ENCODE measurements around the gene AHDC1. TPM values are rescaled to one million over a fixed set of nuclear protein-coding genes. Genes with fewer than 3 reads are reported as not detected.

Gene AHDC1
- total RNA-seq, 1 donor from 2014 or later, result 10.6 TPM

DNA sequence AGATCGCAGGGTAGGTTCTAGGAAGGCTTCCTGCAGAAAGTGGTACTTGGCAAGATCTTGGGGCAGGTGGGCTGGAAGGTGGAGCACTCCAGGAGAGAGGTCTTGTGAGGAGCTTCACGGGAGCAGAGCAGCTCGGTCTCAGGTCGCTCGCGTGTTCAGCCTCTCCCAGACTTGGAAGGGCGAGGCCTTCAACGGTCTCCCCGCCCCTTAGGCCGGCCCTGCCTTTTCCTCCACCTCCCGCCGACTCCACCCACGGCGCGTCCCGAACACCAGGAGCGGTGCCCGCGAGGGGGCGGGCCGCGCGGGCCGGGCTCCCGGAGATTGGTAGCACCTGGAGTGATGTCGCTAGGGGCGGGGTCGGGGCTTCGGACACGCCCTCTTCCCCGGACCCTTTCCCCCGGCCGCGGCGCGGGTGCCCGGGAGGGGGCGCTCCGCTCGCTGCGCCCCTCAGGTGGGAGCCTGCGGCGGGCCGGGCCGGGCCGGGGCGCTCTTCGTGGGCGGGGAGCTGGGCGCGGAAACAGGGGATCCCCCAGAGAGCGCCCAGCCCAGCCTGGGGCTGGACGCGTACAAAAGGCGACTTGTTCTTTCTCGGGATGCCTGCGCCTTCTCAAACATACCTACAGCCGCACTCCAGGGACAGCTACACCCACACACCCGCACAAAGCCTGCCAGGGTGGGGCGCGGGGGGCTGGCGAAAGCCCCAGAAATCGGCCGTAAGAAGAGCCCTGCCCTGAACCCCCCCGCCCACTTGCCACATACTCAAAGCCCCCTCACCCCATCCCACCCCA lies 35.5 kb downstream of the AHDC1 start:
- DNase-seq (ENCODE audit: low spot score in 2 of 2) (peak; percentile 76 to 84), FAIRE-seq (no peak)

- no peak for FAIRE-seq
- no peak for DNase-seq (ENCODE audit: low spot score in 2 of 2)
Measured at GRCh38 chr1:27567971-27568299, 36.0 kb downstream of the AHDC1 start.

DNA sequence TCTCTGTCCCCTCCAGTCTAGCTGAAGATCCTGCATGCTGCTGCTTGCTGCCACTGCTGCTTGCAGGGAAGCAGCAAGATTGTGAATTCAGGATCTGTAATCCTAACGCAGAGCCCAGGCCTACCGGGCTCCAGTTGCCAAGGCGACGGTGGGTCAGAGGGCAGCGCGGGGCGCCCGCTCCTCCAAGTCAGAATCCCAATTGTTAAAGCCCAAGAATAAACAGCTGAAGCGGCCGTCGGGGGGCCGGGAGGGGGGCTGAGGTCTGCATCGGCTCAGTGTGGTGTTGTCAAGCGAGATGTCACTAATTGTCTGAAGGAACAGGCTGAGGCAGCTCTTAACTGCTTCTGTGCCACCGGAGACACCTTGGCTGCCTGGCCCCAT lies 36.8 kb downstream of the AHDC1 start:
- no peak for FAIRE-seq
- no peak for DNase-seq (ENCODE audit: low spot score in 2 of 2)

DNA sequence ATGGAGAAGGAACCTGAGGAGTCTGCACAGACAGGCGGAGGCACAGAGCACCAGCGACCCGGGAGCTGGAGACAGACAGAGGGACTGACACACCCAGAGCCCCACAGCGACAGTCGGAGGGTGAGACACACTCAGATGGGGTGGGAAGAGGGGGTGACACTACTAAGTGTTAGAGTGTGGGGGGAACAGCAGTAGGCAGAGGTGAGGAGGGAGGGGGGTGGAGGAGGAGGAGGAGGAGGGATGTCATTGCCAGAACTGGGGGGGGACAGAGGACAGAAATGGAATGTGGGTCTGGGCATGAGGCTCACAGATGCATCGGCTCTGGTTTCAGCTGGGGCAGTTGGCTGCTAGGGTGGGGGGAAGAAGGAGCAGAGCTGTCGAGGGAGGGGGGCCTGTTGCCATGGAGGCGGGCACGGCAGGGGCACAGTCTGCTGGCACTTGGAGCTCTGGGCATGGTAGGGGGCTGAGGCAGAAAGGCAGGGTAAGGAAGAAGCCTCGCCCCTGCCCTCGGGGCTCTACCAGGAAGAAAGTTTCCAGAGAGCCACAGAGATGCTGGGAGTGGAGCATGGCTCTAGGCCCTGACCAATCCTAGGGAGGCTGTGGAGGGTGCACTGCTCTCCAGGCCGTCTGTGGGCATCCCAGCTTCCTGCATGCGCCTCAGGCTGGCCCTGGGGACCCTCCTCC lies 37.3 kb downstream of the AHDC1 start:
- FAIRE-seq, result no peak
- no peak for DNase-seq (ENCODE audit: low spot score in 2 of 2)

DNA sequence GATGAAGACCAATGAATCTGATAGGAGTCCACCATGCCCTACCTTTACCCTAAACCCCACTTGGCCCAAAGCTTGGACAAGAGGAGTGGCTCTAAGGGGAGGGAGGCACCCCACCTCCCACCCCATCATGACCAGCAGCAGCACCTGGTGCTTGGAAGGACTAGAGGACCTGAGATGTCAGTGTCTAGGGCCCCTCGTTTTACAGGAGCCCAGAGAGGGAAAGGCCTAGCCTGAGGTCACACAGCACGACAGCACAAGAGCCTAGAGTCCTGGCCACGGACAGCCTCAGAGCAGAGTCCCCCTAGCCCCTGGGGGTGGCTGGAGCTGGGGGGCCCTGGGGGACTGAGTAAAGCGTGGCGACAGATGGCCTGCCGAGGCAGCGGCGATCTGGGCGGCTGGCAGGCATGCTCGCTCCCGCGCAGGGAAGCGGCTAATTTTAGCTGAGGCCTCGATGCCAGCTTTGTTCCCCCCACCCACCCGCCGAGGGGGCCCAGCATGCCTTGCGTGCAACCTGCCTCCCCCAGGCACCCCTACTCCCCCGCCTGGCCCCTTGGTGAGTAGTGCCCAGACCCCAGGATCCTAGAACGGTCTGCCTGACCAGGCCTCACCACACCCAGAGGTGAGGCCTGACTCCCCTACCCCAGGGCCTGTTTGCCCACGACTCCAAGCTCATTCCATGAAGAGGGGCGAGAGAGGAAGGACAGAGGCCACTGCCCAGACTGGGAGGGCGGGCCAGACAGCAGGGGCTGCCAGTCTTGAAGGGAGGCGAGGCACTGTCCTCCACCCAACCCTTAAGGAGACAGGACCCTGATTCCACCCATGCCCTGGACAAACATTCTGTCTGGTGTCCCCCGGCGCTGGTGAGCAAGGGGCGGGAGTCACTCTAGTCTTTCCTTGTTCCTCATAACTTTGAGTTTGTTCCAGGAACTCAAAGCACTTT lies 39.0 kb downstream of the AHDC1 start:
- FAIRE-seq (no peak), DNase-seq (ENCODE audit: low spot score in 2 of 2) (no peak)

- DNase-seq (ENCODE audit: low spot score in 2 of 2) (no peak), FAIRE-seq (no peak)
Measured at GRCh38 chr1:27563591-27564471, 40.1 kb downstream of the AHDC1 start.

- FAIRE-seq (no peak), DNase-seq (ENCODE audit: low spot score in 2 of 2) (no peak)
Measured at GRCh38 chr1:27563341-27563590, 40.7 kb downstream of the AHDC1 start.

DNA sequence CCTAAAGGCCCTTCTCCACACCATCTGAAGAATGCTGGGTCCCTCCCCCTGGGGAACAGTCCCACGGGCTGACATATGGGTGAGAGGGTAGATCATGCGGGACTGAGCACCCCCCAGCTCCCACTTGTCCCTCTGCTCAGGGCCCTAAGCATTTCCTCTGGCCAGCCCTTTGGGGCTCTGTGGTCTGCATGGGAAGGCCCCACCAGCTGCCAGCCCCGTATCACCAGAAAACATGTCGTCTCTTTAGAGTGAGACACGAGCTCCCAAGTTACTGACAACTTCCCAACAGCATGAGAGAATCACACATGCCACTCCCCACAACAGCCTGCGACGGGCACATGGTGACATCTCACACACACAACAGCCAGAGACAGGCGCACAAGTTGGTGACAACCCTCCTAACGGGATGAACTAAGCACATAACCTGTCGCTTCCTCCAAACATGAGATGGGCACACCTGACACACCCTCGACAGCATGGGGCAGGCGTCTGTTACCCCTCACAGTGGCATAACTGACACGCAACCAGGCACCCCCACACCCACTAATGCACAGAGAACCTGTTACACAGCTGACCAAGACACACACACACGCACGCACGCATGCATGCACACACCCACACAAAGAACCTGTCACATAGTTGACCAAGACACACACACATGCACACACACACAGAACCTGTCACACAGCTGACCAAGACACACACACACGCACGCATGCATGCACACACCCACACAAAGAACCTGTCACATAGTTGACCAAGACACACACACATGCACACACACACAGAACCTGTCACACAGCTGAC lies 41.2 kb downstream of the AHDC1 start:
- no peak for DNase-seq (ENCODE audit: low spot score in 2 of 2)
- no peak for FAIRE-seq

DNA sequence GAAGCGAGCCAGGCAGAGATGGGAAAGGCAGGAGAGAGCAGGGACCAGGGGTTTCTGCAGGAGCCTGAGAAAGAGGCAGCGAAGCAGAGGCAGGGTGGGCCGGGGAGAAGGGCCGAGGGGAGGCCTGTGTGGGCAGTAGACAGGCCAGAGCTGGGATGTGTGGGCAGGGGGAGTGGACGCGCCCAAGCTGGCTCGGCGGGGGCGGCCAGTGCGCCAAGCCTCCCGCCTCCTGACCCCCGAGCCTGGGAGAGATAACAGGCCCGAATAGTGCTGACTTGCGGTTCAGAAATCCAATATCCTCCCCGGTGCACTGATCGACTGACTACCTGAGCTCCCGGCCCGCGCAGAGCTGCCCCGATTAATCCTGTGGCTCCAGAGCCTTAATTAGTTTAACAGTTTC lies 41.9 kb downstream of the AHDC1 start:
- FAIRE-seq (no peak), DNase-seq (ENCODE audit: low spot score in 2 of 2) (no peak)

- FAIRE-seq, result no peak
- no peak for DNase-seq (ENCODE audit: low spot score in 2 of 2)
Measured at GRCh38 chr1:27561124-27561899, 42.6 kb downstream of the AHDC1 start.

DNA sequence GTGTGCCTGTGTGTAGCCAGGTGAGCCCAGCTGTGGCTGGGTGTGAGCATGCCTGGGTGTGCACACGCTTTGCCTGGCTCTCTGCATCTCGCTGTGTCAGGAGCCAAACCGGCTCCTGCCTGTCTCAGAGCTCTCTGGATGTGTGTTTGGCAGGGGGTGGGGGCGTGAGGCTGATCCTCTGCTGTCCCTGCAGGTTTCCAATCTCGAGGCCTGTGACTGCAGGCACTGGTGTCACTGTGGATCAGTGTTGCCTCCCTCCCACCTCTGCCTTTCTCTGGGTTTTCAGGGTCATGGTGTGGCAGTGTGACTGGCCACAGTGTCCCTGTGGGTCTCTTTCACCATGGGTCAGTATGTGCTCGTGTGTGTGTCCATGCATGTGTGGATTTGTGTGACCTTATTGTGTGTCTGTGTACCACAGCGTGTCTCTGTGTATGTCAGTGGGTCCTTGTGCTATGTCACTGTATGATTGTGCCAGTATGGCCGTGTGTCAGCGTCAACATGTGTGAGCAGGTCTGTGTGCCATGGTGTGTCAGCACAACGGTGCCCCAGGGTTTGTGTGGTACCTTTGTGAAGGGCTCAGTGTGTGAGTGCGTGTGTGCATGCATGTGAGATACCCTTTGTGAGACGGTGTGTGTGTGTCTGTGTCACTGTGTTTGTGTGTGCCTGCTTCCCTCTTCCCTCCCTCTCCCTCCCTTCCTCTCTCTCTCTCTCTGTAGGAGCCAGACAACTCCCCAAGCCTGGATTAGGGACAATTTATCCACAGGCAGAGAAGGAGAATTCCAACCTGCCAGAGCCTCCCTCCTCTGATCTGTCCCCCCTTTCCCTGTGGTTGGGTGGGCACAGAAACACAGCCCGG lies 43.4 kb downstream of the AHDC1 start:
- FAIRE-seq, result no peak
- DNase-seq (ENCODE audit: low spot score in 2 of 2), result no peak

DNA sequence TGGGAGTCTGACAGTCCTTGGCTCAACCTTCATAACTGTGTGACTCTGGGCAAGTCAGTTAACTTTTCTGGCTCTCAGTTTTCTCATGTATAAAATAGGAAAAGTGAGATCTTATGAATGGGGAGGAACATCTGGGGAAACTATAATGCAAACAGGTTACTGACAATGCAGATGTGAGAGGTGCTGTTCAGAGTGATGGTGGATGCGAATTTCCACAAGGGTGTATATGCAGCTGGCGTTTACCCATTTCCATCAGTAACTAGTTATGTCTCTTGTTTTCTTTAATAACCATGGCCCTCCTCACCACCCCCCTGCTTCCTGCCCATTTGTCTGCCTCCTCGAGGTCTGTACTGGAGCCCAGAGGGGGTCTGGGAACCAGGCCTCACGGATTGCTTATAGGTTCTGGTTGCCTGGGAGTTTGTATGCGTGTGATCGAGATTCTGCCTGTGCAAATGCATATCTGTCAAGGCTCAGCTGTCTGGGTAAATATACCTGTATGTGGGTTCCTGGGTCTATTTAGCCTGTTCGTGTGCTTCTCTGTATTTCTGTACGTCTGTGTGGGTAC lies 44.4 kb downstream of the AHDC1 start:
- no peak for DNase-seq (ENCODE audit: low spot score in 2 of 2)
- no peak for FAIRE-seq

GRCh38 chr1:27557596-27558340 lies 46.2 kb downstream of the AHDC1 start:
- DNase-seq (ENCODE audit: low spot score in 2 of 2) (no peak), FAIRE-seq (no peak)

DNA sequence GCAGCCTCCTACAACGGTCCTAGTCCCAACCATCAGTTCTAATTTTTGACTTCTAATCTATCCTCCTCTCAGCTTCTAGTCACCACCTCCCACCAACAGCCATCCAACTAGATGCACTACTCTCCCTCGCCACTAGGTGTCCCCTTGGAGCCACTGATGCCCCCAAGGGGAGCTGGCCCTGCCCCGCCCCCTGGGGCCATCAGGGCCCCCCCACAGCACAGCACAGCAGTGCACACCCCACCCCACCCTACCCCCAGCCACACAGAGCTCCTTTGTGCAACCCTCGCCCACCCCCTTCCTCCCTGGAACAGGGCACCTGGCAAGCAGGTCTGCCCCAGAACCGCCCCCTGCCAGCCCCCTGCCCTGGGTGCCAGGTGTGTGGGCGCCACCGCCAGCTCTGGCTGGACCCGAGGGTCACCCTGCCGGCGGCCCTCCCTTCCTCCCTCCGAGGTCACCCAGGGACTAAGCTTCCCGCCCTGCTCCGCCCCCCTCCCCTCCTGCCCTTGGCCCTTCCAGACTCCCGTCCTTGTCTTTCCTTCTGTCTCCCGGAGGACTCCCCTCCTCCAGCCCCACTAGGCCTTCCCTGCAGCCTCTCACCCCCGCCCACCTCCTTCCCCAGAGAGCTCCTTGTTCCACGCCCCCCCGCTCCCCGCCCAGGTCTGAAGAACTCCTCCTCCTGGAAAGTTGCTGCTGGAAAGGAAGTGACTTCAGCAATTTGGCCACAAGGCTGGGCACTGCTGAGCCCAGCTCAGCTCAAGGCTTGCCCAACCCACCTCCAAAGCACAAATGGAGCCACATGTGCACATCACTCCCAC lies 47.0 kb downstream of the AHDC1 start:
- peak; percentile 86 to 89 for DNase-seq (ENCODE audit: low spot score in 2 of 2)
- FAIRE-seq, result no peak

DNA sequence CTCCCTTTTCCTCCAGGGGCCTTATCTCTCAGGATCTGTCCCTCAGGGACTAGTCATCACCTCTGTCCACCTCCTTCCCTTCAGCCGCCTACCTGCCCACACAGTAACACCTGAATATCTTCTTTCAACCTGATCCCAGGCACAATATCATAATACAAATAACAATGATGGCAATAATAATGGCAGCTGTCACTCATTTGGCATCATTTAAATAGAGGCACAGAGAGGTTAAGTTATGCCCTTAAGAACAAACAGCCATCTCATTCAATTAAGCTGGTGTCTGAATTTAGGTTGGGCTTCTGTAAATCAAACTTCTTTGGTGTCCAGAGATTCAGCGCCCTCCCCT lies 47.5 kb downstream of the AHDC1 start:
- FAIRE-seq (no peak), DNase-seq (ENCODE audit: low spot score in 2 of 2) (no peak)

- no peak for FAIRE-seq
- DNase-seq (ENCODE audit: low spot score in 2 of 2), result no peak
Measured at GRCh38 chr1:27555700-27556424, 48.1 kb downstream of the AHDC1 start.

Measured in frontal cortex (tissue), 4 donors.